Endothelial cell of umbilical vein (primary cell): ENCODE data around the gene BNC2.

ENCODE experiments used
- EZH2 ChIP-seq: IDR thresholded peaks from 2 replicates; pipeline ENCODE4 v1.6.1; 2012; ENCODE audit warnings: borderline replicate concordance, low read depth, mild to moderate bottlenecking, moderate library complexity, low read length, inconsistent platforms; ENCODE audit not compliant: severe bottlenecking
- GATA2 ChIP-seq: IDR thresholded peaks from 2 replicates; pipeline ENCODE4 v1.7.0; 2011; ENCODE audit warnings: low read depth, mild to moderate bottlenecking, moderate library complexity, mixed read lengths, low read length; ENCODE audit not compliant: insufficient read length, insufficient read depth
- MYC ChIP-seq: IDR thresholded peaks from one replicate; pipeline ENCODE4 v1.6.1; 2011; ENCODE audit warnings: mild to moderate bottlenecking, low read depth, low read length
- POLR2A ChIP-seq: IDR thresholded peaks from 2 replicates; pipeline ENCODE4 v1.6.1; 2012; ENCODE audit warnings: low read depth, mild to moderate bottlenecking, control low read depth, low read length
- POLR2AphosphoS5 ChIP-seq: IDR thresholded peaks from 2 replicates; pipeline ENCODE4 v1.6.1; 2012; ENCODE audit warnings: low read depth, mild to moderate bottlenecking, control low read depth, low read length, moderate library complexity; ENCODE audit not compliant: insufficient read depth
- TF ChIP-seq, protein P1 (sequence below), 2 donors: IDR thresholded peaks; 1 replicate in 1 of 2; 2 replicates in 1 of 2; pipeline ENCODE4 v1.5.1; 2011; ENCODE audit warnings: low read length in 2 of 2, mild to moderate bottlenecking in 2 of 2, moderate library complexity in 2 of 2, control low read depth in 1 of 2, inconsistent platforms in 1 of 2, low read depth in 1 of 2; ENCODE audit not compliant: insufficient read depth in 1 of 2; ENCODE audit errors: extremely low read depth in 1 of 2
- TF ChIP-seq, protein P2 (sequence below): IDR thresholded peaks from 2 replicates; pipeline ENCODE4 v1.6.1; 2011; ENCODE audit not compliant: insufficient read depth, insufficient read length

- TF ChIP-seq, protein P1, sequence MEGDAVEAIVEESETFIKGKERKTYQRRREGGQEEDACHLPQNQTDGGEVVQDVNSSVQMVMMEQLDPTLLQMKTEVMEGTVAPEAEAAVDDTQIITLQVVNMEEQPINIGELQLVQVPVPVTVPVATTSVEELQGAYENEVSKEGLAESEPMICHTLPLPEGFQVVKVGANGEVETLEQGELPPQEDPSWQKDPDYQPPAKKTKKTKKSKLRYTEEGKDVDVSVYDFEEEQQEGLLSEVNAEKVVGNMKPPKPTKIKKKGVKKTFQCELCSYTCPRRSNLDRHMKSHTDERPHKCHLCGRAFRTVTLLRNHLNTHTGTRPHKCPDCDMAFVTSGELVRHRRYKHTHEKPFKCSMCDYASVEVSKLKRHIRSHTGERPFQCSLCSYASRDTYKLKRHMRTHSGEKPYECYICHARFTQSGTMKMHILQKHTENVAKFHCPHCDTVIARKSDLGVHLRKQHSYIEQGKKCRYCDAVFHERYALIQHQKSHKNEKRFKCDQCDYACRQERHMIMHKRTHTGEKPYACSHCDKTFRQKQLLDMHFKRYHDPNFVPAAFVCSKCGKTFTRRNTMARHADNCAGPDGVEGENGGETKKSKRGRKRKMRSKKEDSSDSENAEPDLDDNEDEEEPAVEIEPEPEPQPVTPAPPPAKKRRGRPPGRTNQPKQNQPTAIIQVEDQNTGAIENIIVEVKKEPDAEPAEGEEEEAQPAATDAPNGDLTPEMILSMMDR (IDR thresholded peaks at IDR 0.05; ENCODE audit: extremely low read depth in 1 of 2, insufficient read depth in 1 of 2, low read depth in 1 of 2, low read length in 2 of 2), result no peak
- TF ChIP-seq POLR2AphosphoS5, result no peak
- TF ChIP-seq EZH2, result no peak
- no peak for TF ChIP-seq POLR2A
- TF ChIP-seq MYC, result no peak
- no peak for TF ChIP-seq GATA2
- TF ChIP-seq, protein P2, sequence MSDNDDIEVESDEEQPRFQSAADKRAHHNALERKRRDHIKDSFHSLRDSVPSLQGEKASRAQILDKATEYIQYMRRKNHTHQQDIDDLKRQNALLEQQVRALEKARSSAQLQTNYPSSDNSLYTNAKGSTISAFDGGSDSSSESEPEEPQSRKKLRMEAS, result no peak
Measured at GRCh38 chr9:16602494-16602893, 268.0 kb downstream of the BNC2 start.
